PFSK-1 (cell line): Measurements from ENCODE around the gene MTFR1L.

Source experiments
- FOXP2 ChIP-seq: optimal IDR thresholded peaks from 2 replicates; pipeline ENCODE3; 2011; ENCODE audit warnings: borderline replicate concordance, control low read depth, inconsistent platforms; ENCODE audit not compliant: insufficient read depth; ENCODE audit errors: extremely low read length, extremely low read depth
- POLR2AphosphoS5 ChIP-seq: IDR thresholded peaks from 2 replicates; pipeline ENCODE4 v1.6.1; 2012; ENCODE audit warnings: low read depth, mild to moderate bottlenecking, control low read depth, low read length, moderate library complexity
- REST ChIP-seq, 2 experiments: IDR thresholded peaks; 2 replicates each; pipeline versions ENCODE4 v1.6.1 to v1.8.0; 2011 to 2012; ENCODE audit warnings: low read depth in 2 of 2, low read length in 2 of 2, control low read depth in 1 of 2, inconsistent platforms in 1 of 2, mild to moderate bottlenecking in 1 of 2, moderate library complexity in 1 of 2; ENCODE audit not compliant: insufficient read depth in 1 of 2
- SIN3A ChIP-seq: IDR thresholded peaks from 2 replicates; pipeline ENCODE4 v1.6.1; 2012; ENCODE audit warnings: mild to moderate bottlenecking, low read length, moderate library complexity, borderline replicate concordance; ENCODE audit not compliant: insufficient read depth
- TAF1 ChIP-seq: IDR thresholded peaks from 2 replicates; pipeline ENCODE4 v1.6.1; 2012; ENCODE audit warnings: low read length, control low read depth, borderline replicate concordance; ENCODE audit not compliant: insufficient read depth

- no peak for TF ChIP-seq SIN3A
- TF ChIP-seq POLR2AphosphoS5: no peak
- no peak for TF ChIP-seq FOXP2
- no peak for TF ChIP-seq REST (IDR thresholded peaks at IDR 0.05; ENCODE audit: insufficient read depth in 1 of 2, low read depth in 2 of 2, low read length in 2 of 2)
- TF ChIP-seq TAF1: no peak
Measured at GRCh38 chr1:25869909-25870606, 50.3 kb downstream of the MTFR1L start.
